DMS114 treated with DMSO at 0.1 percent for 48 hours (cell line): ENCODE measurements around the gene SF1.
A peak's percentile ranks its signal among the peaks of the same experiment; 100 is the strongest.
"Not testable (repeated sequence)": the region's sequence is repeated elsewhere in the genome, so short reads cannot be mapped to it uniquely, and the experiment has no call there.

Experiments
- DNase-seq: peaks from one replicate; lab custom pipeline; 2025; ENCODE audit not compliant: unreplicated experiment; lab: John Stamatoyannopoulos, UW

Gene SF1

GRCh38 chr11:64778473-64779298, at the start of gene SF1:
Gene SF1 (minus strand): TSS chr11:64778542. CDS start chr11:64778392, 150 bp downstream.
- peak; percentile 100 for DNase-seq

DNA sequence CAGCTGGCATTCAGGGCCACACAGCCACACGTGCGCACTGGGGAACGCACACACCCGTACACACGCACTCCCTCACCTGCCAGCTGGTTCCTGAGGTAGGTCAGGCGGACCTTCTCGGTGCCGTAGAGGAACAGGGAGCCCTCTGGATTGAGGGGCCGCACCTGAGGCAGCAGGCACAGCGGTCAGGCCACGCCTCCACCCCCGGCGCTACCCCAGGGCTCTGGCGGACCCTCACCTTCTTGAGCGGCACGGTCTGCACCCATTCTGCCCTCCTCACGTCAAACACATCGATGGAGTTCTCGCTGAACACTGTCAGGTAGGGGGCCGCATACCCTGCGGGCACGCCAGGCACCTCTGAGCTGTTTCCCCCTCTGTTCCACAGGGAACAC, 49.1 kb upstream of the SF1 start:
- DNase-seq = no peak

- DNase-seq = no peak
These were observed 48.5 kb upstream of the SF1 start for GRCh38 chr11:64826578-64827450.

DNA sequence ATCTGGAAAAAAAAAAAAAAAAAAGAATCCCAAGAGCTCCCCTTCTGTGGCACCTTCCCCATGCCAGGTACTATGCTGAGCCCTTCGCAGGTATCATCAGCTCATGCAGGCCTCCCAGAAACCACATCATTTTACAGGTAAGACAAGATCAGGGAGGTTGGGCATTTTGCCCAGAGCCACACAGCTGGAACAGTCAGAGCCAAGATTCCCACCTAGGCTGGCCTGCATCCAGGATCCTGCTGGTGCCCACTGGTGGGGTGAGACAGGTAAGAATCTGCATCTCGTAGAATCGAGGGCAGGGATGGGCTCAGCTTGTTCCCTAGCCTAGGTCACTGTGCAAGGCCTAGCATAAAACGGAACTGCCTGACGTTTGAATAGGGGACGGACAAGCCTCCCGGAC, 47.7 kb upstream of the SF1 start:
- DNase-seq = no peak

DNA sequence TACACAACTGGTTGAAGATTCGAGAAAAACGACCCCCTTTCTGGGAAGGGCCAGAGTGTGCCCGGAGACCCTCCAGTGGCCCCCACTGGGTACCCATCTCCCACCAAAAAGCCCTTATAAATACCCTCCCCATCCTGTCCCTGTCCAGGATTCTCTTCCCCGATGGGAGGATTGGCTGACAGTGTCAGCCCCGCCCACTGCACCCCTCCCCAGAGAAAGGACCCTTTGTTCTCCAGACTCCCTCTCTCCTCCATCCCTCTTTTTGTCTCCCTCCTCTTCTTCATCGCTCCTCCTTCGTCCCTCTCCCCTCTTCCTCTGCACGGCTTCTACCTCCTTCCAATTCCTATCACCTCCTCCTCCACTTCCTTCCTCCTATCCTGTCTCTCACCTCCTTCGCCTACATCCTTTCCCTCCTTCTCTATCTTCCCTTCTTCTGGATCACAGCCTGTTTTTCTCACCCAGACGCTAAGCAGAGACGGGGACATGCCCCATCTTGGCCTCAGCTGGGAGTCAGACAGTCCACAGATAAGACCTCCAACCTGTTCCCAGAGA, 45.3 kb upstream of the SF1 start:
- no peak for DNase-seq

DNA sequence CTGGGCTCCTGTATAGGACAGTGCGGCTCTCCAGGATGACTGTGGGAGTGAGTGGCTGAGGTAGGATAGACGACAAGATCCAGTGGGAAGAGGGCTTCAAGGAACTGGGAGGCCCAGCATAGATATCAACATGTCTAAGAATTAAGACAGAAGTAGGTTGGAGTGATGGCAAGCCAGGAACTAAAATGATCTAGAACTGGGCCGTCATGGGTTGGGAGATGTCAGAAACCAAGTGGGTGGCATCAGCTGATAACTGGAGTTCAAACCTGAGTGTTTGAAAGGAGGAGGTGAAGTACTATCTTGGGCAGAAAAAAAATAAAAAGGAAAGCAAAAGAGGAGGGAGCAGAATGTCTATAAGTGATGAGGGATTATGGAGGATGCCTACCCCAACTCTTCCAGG, 39.1 kb upstream of the SF1 start:
- DNase-seq = no peak

DNA sequence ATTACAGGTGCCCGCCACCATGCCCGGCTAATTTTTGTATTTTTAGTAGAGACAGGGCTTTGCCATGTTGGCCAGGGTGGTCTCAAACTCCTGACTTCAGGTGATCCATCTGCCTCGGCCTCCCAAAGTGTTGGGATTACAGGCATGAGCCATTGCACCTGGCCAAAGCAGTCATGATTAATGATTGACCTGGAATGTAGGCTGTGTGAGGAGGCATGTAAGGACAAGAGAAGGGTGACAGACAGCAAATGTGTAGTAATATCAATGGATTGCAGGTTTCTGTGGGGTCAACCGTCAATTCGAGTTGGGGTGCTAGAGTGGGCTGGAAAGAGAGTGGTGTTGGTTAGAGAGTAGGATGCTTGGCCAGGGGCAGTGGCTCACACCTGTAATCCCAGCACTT, 37.1 kb upstream of the SF1 start:
- DNase-seq = not testable (repeated sequence)

DNA sequence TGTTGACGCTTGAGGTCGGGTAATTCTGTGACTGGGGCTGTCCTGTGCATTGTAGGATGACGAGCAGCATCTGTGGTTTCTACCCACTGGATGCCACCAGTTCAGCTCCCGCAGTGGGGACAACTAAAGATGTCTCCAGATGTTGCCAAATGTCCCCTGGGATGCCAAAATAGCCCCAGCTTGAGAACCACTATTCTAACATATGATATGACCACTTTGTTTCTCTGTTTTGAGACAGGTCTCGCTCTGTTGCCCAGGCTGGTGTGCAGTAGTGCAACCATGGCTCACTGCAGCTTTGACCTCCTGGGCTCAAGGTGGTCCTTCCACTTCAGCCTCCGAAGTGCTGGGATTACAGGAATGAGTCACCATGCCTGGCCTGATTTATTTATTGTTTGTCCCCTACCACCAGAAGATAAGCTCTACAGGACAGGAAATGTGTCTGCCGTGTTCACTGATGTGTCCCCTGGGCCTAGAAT, 36.4 kb upstream of the SF1 start:
- no peak for DNase-seq

GRCh38 chr11:64813826-64814225, 35.5 kb upstream of the SF1 start:
- no peak for DNase-seq

GRCh38 chr11:64810891-64811272, 32.5 kb upstream of the SF1 start:
- peak; percentile 85 for DNase-seq

- peak; percentile 95 for DNase-seq
These were observed 32.0 kb upstream of the SF1 start, which contains the start of gene MEN1 for GRCh38 chr11:64810271-64810890. Gene MEN1 (minus strand): TSS chr11:64810551. CDS start chr11:64810109, 442 bp downstream.

DNA sequence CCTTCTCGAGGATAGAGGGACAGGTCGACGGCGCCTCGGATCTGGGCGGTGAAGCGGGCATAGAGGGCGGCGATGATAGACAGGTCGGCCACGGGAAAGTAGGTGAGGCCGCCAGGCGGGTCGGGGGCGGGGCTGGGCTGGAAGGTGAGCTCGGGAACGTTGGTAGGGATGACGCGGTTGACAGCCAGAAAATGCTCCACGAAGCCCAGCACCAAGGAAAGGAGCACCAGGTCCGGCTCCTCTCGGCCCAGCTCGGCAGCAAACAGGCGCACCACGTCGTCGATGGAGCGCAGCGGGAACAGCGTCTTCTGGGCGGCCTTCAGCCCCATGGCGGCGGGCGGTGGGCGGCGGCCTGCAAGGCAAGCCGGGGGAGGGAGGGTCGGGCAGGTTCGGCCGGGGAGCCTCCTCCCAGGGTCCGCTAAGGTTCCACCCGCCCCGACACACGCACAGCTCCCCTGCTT, 31.5 kb upstream of the SF1 start:
- DNase-seq = no peak

GRCh38 chr11:64805481-64805880, 27.1 kb upstream of the SF1 start:
- DNase-seq = no peak

DNA sequence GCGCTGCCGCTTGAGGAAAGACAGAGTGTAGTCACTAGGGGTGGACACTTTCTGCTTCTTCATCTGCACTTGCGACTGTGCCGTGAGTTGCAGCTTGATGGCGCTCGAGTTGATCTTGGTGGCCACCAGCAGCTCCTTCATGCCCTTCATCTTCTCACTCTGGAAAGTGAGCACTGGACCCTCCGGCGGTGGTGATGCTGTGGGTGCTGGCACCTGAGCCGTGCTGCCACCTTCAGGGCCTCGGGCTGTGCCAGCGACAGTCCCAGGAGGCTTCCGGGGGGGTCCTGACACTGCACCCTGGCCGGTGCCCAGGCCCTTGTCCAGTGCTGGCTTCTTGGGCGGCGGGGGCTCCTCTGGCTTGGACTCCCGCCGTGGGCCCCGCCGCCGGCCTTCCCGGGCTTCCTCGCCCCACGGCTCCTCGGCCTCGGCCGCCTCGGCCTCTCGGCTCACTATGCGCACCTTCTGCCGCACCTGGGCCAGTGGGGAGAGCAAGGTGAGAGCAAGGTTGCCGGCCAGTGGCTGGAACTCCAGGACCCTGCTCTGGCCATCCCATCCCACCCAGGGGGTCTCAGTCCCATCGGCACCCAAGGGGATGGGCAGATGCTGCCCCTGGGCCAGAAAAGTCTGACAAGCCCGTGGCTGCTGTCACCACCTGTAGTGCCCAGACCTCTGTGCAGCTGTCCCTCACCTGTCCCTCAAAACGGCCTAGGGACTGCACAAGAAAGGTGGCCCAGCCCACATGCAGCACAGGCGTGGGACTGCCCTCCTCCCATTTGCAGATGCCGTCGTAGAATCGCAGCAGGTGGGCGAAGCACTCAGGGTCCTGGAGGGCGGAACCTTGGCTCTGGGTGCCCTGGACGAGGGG, 26.2 kb upstream of the SF1 start:
- peak; percentile 6 for DNase-seq

- no peak for DNase-seq
These were observed 25.6 kb upstream of the SF1 start for GRCh38 chr11:64803846-64804345.

DNA sequence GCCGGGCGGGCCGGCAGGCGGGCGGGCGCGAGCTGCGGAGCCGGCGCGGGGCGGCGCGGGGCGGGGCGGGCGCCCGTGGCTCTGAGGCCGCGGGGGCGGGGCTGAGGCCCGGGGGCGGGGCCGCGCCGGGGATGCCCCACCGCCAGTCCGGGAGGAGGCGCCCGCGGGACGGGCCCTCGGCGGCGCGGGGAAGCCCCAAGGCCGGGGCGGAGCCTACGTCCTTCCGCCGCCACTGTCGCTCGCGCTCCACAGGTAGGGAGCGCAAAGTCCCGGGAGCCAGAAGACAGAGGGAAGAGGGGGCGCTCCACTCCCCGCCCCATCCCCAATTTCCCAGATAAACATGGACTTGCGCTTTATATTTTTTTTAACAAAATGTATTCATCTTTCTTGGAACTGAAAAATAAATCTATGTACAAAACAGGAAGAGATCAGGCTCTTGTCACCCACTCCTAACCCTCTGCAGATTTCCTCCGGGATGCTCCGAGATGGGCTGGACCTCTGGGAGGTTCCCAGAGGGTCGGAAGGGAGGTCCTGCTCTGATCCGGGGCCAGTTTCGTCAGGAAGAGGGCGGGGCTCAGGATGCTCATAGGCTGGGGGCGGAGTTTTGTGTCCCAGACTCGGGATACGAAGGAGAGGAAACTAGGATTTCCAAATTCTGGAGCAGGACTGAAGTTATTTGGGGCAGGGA, 25.0 kb upstream of the SF1 start, which contains the start of gene MAP4K2:
Gene MAP4K2, minus strand, starts transcription at position 57 of the 688 bp plus-strand sequence. CDS start 65 bp downstream, outside the sequence.
- peak; percentile 87 for DNase-seq

GRCh38 chr11:64802370-64803157, 24.2 kb upstream of the SF1 start:
- no peak for DNase-seq
